PFSK-1 (cell line): Measurements from ENCODE around the gene RYR3.

Experiments used
- POLR2AphosphoS5 ChIP-seq: IDR thresholded peaks from 2 replicates; pipeline ENCODE4 v1.6.1; 2012; ENCODE audit warnings: low read depth, mild to moderate bottlenecking, control low read depth, low read length, moderate library complexity
- REST ChIP-seq, 2 experiments: IDR thresholded peaks; 2 replicates each; pipeline versions ENCODE4 v1.6.1 to v1.8.0; 2011 to 2012; ENCODE audit warnings: low read depth in 2 of 2, low read length in 2 of 2, control low read depth in 1 of 2, inconsistent platforms in 1 of 2, mild to moderate bottlenecking in 1 of 2, moderate library complexity in 1 of 2; ENCODE audit not compliant: insufficient read depth in 1 of 2
- SIN3A ChIP-seq: IDR thresholded peaks from 2 replicates; pipeline ENCODE4 v1.6.1; 2012; ENCODE audit warnings: mild to moderate bottlenecking, low read length, moderate library complexity, borderline replicate concordance; ENCODE audit not compliant: insufficient read depth
- TAF1 ChIP-seq: IDR thresholded peaks from 2 replicates; pipeline ENCODE4 v1.6.1; 2012; ENCODE audit warnings: low read length, control low read depth, borderline replicate concordance; ENCODE audit not compliant: insufficient read depth

GRCh38 chr15:33858836-33859235, 548.1 kb downstream of the RYR3 start:
- TF ChIP-seq SIN3A, result no peak
- no peak for TF ChIP-seq REST (IDR thresholded peaks at IDR 0.05; ENCODE audit: insufficient read depth in 1 of 2, low read depth in 2 of 2, low read length in 2 of 2)
- no peak for TF ChIP-seq TAF1
- no peak for TF ChIP-seq POLR2AphosphoS5
